Liver (tissue), 3 donors: Measurements from ENCODE around the gene FAM3B.

Experiments
- CTCF ChIP-seq: fragments of 150-350 bp; IDR thresholded peaks from 2 replicates; pipeline ENCODE4 v1.5.1; 2017; ENCODE audit warnings: improper control_type of control experiment, low read depth, low read length; ENCODE audit not compliant: missing input control
- EGR1 ChIP-seq, 2 donors: IDR thresholded peaks; 2 replicates each; pipeline ENCODE4 v1.6.1; 2016 to 2018; ENCODE audit warnings: antibody characterized with exemption in 2 of 2, low read depth in 2 of 2
- GABPA ChIP-seq, 2 donors: IDR thresholded peaks in 1 of 2; conservative IDR thresholded peaks in 1 of 2; 2 replicates each; pipeline ENCODE4 v1.6.1; 2016; ENCODE audit warnings: antibody characterized with exemption in 2 of 2, mild to moderate bottlenecking in 1 of 2, moderate library complexity in 1 of 2
- HNF4A ChIP-seq, 2 donors: conservative IDR thresholded peaks; 2 replicates each; pipeline ENCODE4 v1.6.1; 2016; ENCODE audit warnings: antibody characterized with exemption in 2 of 2, mild to moderate bottlenecking in 2 of 2
- JUND ChIP-seq, 2 donors: IDR thresholded peaks; 2 replicates each; pipeline ENCODE4 v1.6.1; 2016; ENCODE audit warnings: antibody characterized with exemption in 2 of 2
- MAX ChIP-seq: IDR thresholded peaks from 2 replicates; pipeline ENCODE4 v1.6.1; 2016; ENCODE audit warnings: antibody characterized with exemption
- RAD21 ChIP-seq, 2 donors: IDR thresholded peaks; 2 replicates each; pipeline ENCODE4 v1.6.1; 2016; ENCODE audit warnings: antibody characterized with exemption in 2 of 2, mild to moderate bottlenecking in 2 of 2
- REST ChIP-seq: IDR thresholded peaks from 2 replicates; pipeline ENCODE4 v1.6.1; 2016; ENCODE audit warnings: antibody characterized with exemption, mild to moderate bottlenecking
- RXRA ChIP-seq, 2 donors: IDR thresholded peaks; 2 replicates each; pipeline ENCODE4 v1.6.1; 2017 to 2018; ENCODE audit warnings: antibody characterized with exemption in 2 of 2, mild to moderate bottlenecking in 1 of 2
- TAF1 ChIP-seq: conservative IDR thresholded peaks from 2 replicates; pipeline ENCODE4 v1.6.1; 2016; ENCODE audit warnings: antibody characterized with exemption, mild to moderate bottlenecking
- YY1 ChIP-seq: IDR thresholded peaks from 2 replicates; pipeline ENCODE4 v1.6.1; 2016; ENCODE audit warnings: antibody characterized with exemption, mild to moderate bottlenecking
- ZBTB33 ChIP-seq: IDR thresholded peaks from 2 replicates; pipeline ENCODE4 v1.6.1; 2016; ENCODE audit warnings: antibody characterized with exemption
- donor health status: healthy.
- donor health status: healthy.

GRCh38 chr21:41345934-41346685 is 29.5 kb downstream of the FAM3B start:
- TF ChIP-seq CTCF: no peak
- TF ChIP-seq TAF1: no peak
- TF ChIP-seq YY1: no peak
- TF ChIP-seq RAD21 (IDR thresholded peaks at IDR 0.05): no peak
- TF ChIP-seq GABPA (IDR thresholded peaks at IDR 0.05 in 1 of 2, conservative IDR thresholded peaks at IDR 0.05 in 1 of 2): no peak
- no peak for TF ChIP-seq JUND (IDR thresholded peaks at IDR 0.05)
- no peak for TF ChIP-seq HNF4A (conservative IDR thresholded peaks at IDR 0.05)
- no peak for TF ChIP-seq REST
- TF ChIP-seq RXRA (IDR thresholded peaks at IDR 0.05): no peak
- no peak for TF ChIP-seq MAX
- TF ChIP-seq ZBTB33: no peak
- no peak for TF ChIP-seq EGR1 (IDR thresholded peaks at IDR 0.05; ENCODE audit: low read depth in 2 of 2)
